Activated CD8-positive, alpha-beta memory T cell treated with anti-CD3 and anti-CD28 coated beads, Interleukin-2, amount 50 U/mL, for 4 hours (primary cell): ENCODE data around the gene AGAP5.
"Not testable (repeated sequence)": the region's sequence is repeated elsewhere in the genome, so short reads cannot be mapped to it uniquely, and the experiment has no call there.

Experiments used
- DNase-seq: peaks from one replicate; pipeline ENCODE4 v3.0.0-alpha.2; 2020

Gene AGAP5

GRCh38 chr10:73713912-73714311 lies 16.0 kb upstream of the AGAP5 start:
- not testable (repeated sequence) for DNase-seq

DNA sequence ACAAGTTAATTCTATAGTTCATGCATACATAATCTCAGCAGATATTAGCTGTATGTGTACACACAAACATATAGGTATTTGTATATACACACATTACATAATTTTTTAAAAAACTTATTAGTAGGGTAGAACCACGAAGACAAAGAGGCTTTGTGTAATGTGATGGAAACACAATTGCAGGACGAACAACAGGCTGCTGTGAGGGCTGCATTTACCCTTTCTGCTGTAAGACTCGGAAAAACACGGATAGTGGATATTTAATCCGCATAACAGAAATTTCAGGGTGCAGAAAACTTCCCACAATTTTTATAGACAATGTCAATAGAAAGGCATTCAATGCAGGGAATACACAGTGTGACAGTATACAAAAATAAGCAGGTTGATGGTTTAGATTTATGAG lies 13.8 kb upstream of the AGAP5 start:
- not testable (repeated sequence) for DNase-seq

DNA sequence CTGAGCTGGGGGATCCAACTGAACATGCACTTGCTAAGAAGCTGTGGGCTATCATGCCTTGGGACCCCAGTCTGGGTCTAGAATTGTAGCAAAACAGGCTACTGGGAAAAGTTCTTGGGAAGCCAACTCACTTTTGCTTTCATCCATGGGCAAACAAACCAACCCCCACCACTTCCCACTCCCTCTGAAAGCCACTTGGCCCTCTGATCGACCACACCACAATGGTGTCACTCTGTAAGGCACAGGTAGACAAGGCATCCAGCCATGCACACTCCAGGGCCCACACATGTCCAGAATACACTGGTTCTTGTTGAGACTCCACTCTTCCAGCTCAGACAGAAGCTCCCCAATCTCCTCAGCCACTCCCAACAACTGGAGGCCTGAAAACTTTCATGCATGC lies 10.2 kb upstream of the AGAP5 start:
- DNase-seq: not testable (repeated sequence)

- not testable (repeated sequence) for DNase-seq
These were observed 9.7 kb upstream of the AGAP5 start for GRCh38 chr10:73707628-73708027.

GRCh38 chr10:73706488-73706887 lies 8.6 kb upstream of the AGAP5 start:
- DNase-seq: not testable (repeated sequence)

DNA sequence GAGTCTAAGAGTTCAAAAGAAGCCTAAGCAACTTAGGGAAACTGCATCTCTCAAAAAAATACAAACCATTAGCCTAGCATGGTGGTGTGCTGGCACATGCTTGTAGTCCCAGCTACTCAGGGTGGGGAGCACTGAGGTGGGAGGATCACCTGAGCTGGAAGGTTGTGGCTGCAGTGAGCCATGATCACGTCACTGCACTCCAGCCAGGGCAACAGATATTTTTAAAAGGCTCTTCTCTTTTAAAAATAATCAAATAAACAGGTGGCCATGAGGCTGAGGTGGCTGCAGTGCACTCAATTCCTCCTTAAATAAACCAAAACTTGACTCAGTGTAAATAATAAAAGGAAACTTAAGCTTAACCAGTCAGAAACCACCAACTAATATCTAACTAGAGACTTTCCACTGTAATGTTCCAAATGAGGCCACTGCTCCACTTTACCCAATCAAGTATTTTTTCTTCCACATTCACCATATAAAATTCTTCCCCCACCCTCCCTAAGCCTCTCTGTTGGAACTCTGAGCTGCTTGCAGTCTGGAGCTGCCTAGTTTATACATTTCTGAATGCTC lies 7.7 kb upstream of the AGAP5 start:
- not testable (repeated sequence) for DNase-seq

DNA sequence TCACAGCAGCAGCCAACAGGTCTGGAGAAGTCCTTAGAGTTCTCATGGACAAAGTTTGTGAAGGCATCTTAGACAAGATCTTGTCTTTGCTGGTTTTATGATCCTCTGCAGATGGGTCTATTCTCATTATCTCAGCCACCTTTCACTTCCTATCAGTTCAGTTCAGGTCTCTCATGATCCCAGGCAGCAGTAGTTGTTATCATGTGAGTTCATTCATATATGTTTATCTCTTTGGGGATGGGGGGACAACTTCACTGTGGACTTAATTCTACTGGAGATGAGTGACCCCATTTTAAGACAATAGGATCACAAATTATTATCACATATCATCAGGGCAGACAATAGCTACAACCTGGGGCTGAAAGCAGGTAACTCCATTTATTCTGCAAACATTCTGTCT lies 6.0 kb upstream of the AGAP5 start:
- DNase-seq: not testable (repeated sequence)

- not testable (repeated sequence) for DNase-seq
These were observed 910 bp upstream of the AGAP5 start for GRCh38 chr10:73698819-73699218.

GRCh38 chr10:73695302-73695701 lies 2.6 kb downstream of the AGAP5 start:
- not testable (repeated sequence) for DNase-seq

GRCh38 chr10:73690755-73691154 lies 7.2 kb downstream of the AGAP5 start:
- not testable (repeated sequence) for DNase-seq

GRCh38 chr10:73689596-73689995 lies 8.3 kb downstream of the AGAP5 start:
- DNase-seq: not testable (repeated sequence)

DNA sequence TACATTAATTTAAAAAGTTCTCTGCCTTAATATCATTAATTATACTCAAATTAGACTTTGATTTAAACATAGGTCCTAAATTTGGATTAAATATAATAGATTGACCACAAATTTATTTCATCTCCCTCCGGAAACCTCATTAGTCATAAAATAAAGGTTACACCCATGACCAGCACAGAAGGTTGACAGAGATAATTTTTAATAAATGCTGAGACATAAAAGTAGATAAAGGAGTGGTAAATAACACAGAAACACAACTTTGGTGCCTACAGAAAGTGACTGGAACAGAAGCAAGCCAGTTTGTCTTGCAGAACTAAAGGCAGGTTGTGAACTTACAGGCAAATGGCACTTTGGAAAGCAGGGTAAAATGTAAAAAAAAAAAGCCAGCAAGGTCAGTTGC lies 10.3 kb downstream of the AGAP5 start:
- DNase-seq: not testable (repeated sequence)

- not testable (repeated sequence) for DNase-seq
These were observed 23.4 kb downstream of the AGAP5 start for GRCh38 chr10:73674546-73674945.

DNA sequence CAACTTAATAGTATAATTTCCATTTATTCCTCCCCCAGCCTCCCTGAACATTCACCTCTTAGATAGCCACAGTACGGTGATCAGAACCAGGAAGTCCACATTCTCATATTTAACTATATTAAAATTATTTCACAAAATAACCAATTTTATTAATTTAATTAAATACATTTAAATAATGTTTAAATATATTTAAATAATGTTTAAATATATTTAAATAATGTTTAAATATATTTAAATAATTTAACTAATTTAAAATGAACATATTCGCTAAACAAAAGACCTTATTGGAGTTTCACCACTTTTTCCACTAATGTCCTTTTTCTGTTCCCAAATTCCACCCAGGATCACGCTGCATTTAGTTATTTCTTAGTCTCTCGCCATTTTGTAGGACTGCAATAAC lies 29.5 kb downstream of the AGAP5 start:
- DNase-seq: not testable (repeated sequence)

- DNase-seq: not testable (repeated sequence)
These were observed 31.6 kb downstream of the AGAP5 start for GRCh38 chr10:73666153-73666809.

DNA sequence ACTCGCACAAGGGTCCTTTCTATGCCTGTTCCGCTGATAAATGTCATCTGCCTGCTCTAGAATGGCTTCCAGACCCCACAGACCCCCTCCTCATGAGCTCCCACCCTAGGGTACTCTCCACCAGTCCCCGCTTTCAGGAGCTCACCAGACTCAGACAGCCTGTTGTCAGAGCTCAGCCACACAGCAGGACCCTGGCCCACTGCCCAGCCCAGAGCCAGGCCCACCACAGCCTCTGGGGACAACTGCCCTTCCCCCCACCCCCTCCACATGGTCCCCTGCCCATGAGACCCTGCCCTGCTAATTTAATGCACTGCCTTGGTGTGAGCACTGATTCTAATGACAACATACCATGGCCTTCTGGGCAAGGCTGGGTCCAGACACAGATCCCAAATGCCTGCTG lies 32.3 kb downstream of the AGAP5 start:
- DNase-seq: not testable (repeated sequence)

- not testable (repeated sequence) for DNase-seq
These were observed 33.5 kb downstream of the AGAP5 start for GRCh38 chr10:73664156-73665040.

GRCh38 chr10:73663621-73664020 lies 34.3 kb downstream of the AGAP5 start:
- not testable (repeated sequence) for DNase-seq

GRCh38 chr10:73662705-73663104 lies 35.2 kb downstream of the AGAP5 start:
- not testable (repeated sequence) for DNase-seq

- no peak for DNase-seq
These were observed 42.0 kb downstream of the AGAP5 start, which contains the start of gene SYNPO2L for GRCh38 chr10:73655990-73656298. Gene SYNPO2L, minus strand, starts transcription at chr10:73656029. Its CDS starts 107 bp downstream, at chr10:73655922.

DNA sequence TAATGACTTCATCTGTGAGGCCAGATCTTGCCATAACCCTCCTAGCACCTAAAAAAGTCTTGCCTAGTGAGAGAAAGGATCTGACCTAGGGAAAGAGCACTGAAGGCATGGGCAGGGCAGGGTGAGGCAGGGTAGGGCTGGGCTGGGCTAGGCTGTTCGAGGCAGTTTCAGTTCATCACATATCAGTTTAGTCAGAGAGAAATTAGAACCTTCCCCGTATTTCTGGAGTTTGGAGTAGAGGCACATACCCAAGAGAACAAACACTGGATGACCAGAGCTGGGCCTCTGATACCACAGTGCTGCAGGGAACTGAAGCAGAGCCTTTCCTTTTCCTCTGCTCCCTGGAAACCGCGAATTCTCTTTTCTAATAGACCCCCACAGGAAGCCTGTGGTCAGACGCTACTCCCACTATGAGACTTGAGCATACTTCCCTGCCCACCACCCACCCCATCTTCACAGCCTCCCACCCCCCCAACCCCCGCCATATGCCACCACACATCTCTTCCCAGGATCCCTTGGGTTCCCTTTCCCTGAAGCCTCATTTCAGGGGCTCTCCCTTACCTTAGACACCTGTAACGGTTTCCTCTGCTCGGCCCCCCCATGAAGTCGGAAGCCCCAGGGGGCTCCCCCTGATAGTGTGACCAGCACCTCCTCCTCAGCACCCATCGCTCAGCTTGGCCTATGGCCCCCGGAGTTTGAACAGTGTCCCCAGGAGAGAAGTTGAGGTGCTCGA lies 42.5 kb downstream of the AGAP5 start:
- DNase-seq: no peak

DNA sequence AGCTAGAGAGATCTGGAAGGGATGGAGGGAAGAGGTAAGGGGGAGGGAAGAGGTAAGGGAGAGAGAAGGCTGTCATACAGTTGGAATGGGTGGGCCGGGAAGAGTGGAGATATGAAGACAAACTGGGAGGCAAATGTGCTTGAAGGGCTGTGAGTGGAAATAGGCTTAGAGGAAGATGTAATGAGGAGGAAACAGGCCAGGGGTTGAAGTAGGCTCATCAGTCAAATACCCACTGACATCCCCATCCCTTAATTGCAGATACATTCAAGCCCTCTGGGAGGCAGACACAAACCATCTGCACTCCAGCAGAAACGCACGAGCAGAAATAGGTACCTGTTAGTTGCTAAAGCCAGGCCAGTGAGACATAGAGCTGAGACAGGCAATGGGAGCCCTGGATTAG lies 44.2 kb downstream of the AGAP5 start:
- DNase-seq: no peak

DNA sequence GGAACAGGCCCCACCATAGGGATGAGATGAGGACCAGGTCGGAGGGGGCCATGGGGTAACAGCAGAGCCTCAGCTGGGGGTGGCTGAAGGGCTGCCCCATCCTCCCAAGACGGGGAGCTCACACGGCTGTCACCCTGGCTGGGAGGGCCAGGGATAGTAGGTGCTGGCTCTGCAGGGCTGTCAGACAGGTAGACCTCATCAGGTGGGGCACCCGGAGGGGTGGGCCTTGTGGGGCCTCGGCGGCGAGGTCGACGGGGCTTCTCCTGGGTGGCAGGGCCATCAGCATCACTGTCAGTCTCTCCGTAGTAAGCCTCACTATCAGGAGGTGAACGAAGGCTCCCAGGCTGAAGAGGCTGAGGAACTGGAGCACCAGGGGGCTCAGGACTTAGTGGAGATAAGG lies 44.7 kb downstream of the AGAP5 start:
- DNase-seq: no peak
